GM19463 (cell line): ENCODE results near the gene PPP2R3B.
"Not testable (repeated sequence)": the region's sequence is repeated elsewhere in the genome, so short reads cannot be mapped to it uniquely, and the experiment has no call there.

Experiments
- ATAC-seq: cut with Tn5 transposase; IDR thresholded peaks from one replicate; pipeline ENCODE4 v1.9.1; 2021; ENCODE audit warnings: mild to moderate bottlenecking, moderate library complexity; ENCODE audit not compliant: unreplicated experiment

Gene PPP2R3B

DNA sequence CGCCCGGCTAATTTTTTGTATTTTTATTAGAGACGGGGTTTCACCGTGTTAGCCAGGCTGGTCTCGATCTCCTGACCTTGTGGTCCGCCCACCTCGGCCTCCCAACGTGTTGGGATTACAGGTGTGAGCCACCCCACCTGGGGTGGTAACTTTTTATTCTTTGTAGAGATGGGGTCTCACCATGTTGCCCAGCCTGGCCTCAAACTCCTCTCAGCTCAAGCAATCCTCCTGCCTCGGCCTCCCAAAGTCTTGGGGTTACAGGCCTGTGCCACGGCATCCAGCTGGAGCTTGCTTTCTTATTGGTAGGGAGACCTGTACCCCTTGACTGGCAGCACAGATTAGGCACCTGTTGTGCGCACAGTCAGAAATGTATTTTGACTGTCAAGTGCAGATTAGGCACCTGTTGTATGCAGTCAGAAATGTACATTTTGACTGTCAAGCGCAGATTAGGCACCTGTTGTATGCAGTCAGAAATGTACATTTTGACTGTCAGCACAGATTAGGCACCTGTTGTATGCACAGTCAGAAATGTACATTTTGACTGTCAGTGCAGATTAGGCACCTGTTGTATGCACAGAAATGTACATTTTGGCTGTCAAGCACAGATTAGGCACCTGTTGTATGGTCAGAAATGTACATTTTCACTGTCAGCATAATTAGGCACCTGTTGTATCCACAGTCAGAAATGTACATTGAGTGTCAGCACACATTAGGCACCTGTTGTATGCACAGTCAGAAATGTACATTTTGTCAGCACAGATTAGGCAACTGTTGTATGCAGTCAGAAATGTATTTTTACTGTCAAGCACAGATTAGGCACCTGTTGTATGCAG is 80.7 kb downstream of the PPP2R3B start:
- not testable (repeated sequence) for ATAC-seq

DNA sequence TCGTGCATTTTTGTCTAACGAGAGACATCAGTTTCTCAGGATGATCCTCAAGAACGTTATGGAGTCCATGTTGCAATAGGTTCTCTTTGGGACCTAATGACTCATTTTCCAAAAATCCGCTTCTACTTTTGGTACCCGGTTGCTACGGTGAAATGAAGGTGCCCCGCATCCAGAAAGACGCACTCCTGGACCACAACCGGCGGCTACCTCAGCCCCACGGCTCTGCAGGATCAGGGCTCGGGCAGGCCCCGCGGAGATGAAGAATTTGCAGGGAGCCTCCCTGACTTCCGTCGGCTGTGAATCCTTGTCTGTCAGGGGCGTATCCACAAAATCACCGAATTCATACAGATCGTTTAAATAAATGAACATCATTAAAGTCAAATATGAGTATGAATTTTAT is 83.7 kb downstream of the PPP2R3B start:
- no peak for ATAC-seq

DNA sequence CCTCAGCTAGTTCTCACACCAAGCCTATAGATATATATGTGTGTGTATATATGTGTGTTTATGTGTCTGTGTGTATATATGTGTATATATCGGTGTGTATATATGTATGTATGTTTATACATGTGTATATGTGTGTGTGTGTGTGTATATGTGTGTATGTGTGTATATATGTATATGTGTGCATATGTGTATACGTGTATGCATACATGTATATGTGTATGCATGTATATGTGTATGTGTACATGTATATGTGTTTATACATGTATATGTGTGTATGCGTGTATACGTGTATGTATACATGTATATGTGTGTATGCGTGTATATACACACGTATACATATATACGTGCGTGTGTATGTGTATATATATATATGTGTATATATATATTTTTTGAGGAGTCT is 86.4 kb downstream of the PPP2R3B start:
- ATAC-seq: no peak

DNA sequence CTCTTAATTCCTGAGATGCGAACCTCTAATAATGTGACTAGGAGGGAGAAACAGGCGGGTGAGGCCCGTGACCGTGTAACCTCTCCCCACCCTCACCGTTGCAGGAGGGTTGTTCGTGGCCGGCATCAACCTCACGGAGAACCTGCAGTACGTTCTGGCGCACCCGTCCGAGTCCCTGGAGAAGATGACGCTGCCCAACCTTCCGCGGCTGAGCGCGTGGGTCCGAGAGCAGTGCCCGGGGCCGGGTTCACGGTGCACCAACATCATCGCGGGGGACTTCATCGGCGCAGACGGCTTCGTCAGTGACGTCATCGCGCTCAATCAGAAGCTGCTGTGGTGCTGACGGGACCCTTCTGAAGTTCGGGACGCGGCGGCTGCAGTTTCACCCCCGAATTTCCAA is 87.7 kb downstream of the PPP2R3B start:
- no peak for ATAC-seq

DNA sequence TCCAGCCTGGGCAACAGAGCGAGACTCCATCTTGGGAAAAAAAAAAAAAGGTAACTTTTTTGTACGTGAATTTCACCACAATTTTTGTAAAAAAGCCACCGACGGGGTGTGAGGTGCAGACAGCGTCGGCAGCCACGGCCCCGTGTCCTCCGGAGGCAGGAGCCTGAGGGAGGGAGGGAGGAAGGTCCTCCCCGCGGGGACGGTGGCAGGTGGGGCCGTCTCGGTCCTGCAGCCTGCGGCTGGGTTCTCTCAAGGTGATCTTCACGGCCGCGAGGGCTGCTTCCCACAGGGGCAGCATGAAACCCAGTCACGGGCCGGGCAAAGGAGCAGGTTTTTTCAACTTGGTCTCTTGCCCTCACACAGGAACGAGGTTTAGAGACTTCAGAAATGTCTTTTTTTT is 91.6 kb downstream of the PPP2R3B start:
- ATAC-seq: no peak

DNA sequence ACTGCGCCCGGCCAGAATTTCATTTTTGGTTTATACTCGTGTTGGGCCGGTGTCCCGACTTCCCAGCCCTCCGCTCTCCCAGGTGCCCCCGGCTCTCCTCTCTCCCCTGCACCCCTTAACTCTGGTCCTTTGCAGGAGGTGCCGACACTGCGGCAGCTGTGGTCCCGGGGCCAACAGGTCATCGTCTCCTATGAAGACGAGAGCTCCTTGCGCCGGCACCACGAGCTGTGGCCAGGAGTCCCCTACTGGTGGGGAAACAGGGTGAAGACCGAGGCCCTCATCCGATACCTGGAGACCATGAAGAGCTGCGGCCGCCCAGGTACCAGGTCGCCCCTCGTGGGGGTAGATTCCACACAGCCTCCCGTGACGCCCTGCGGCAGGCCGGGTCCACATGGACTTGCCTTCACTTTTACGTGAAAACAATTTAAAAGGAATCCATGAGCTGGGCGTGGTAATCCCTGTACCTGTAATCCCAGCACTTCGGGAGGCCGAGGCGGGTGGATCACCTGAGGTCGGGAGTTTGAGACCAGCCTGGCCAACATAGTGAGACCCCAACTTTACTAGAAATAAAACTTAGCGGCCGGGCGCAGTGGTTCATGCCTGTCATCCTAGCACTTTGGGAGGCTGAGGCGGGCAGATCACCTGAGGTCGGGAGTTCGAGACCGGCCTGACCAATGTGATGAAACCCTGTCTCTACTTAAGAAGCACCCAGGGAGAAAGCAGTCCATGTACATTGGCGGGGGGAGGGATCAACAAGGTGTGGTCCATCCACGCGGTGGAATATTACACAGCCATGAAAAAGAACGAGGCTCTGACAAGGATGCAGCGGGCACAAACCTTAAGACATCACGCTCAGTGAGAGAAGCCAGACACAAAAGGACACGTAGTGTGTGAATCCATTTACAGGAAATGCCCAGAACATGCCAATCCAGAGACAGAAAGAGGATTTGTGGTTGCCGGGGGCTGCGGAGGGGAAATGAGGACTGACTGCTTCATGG is 93.5 kb downstream of the PPP2R3B start:
- no peak for ATAC-seq

DNA sequence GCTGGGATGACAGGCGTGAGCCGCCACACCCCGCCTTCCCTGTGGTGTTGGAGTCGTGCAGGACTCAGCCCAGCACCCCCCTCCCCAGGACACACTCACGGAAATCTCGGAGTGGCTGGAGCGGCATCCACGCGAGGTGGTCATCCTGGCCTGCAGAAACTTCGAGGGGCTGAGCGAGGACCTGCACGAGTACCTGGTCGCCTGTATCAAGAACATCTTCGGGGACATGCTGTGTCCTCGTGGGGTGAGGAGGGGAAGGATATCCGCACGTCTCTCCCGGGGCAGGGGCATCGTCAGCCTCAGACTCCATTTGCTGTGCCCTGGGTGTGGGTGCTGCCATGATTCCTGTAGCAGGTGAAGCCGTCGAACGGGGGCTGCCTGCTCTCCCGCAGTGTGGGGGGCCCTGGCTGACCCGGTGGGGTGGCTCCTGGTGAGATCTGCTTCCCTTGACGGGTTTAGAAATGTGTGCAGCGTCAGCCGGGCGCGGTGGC is 95.3 kb downstream of the PPP2R3B start:
- ATAC-seq: no peak

DNA sequence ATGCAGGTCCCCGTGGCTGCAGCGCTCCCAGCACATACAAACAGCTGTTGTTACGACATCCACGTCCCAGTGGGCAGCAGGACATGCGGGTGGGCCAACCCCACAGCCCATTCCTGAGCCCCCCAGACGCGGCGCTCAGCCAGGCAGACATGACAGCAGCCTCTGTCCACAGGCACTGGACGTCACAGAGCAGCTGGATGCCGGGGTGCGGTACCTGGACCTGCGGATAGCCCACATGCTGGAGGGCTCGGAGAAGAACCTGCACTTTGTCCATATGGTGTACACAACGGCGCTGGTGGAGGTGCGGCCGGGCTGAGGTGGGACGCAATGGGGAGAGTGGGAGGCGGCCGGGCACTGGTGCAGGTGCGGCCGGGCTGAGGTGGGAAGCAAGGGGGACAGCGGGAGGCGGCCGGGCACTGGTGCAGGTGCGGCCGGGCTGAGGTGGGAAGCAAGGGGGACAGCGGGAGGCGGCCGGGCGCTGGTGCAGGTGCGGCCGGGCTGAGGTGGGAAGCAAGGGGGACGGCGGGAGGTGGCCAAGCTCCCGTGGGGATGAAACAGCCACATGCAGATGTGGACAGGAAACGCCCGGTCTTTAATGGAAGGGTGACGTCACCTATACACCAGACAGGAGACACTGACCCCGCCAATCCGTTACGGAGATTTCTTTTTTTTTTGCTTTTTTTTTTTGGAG is 96.1 kb downstream of the PPP2R3B start:
- no peak for ATAC-seq

DNA sequence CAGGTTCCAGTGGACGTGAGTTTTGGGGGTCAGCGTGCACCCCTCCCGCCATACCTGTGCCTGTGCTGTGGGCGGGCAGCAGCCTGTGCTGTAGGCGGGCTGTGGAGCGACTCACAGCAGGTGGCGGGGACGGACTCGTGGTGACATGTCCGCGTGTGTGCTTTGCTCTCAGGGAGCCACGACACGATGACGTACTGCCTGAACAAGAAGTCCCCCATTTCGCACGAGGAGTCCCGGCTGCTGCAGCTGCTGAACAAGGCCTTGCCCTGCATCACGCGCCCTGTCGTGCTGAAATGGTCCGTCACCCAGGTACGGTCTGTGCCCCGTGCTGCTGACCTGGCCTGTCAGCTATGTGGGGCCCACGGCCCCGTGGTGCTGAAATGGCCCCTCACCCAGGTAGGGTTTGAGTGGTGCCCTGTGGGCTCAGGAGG is 98.1 kb downstream of the PPP2R3B start:
- no peak for ATAC-seq

DNA sequence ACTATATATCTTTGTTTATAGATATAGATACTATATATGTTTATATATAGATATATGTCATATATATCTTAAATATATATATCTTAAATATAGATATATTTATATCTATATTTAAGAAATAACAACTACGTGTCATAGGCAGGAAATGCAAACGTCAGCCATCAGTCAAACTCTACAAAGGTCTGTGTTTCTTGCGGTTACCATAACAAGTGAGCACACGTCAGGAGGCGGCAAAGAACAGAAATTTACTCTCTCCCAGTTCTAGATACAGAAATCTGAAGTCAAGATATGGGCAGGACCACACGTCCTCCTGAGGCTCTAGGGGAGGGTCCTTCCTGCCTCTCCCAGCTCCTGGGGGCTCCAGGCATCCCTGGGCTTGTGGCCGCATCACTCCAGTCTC is 99.0 kb downstream of the PPP2R3B start:
- ATAC-seq: no peak

DNA sequence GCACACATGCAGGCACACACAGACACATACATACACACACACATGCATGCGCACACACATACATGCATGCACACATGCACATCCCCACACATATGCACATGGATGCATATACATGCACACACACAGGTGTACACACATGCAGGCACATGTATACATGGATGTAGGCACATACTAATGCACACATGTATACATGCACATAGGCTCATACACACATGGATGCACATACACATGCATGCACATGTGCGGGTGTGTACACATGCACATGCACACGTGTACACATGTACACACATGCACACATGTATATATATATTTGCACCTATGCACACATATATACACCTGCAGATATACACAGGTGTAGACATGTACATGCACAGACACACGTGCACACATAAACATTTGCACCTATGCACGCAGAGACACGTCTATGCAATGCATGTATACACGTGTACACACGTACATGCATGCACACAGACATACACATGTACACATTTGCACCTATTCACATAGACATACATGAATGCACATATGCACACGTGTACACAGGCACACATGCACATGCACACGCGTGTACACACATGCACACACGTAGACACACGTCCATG is 101.5 kb downstream of the PPP2R3B start:
- ATAC-seq: no peak
